ENCODE measurements around the gene HOXC12. TPM values are rescaled to one million over a fixed set of nuclear protein-coding genes. Genes with fewer than 3 reads are reported as not detected.
A peak's percentile ranks its signal among the peaks of the same experiment; 100 is the strongest.

The HOXC12 gene
- polyA plus RNA-seq, 3 donors from 2014 or later, result not detected

- Mint-ChIP-seq H3K9me3 (peaks cover 0 to 6% (median 0%) of the 10 kb centered on the region in 6 donors), H3K4me1 (peaks cover 15 to 24% of the 10 kb centered on the region in 2 donors), H3K27me3 (ENCODE audit: low read depth in 3 of 3) (peaks cover 56 to 82% (median 72%) of the 10 kb centered on the region in 3 donors), H3K4me3 (peak overlapping the region in 2 of 5 donors; percentile 15 to 82), H3K27ac (no peak overlapping the region), H3K36me3 (no peaks in the 10 kb centered on the region)
- no peak for DNase-seq
These were observed 50.3 kb downstream of the HOXC12 start for GRCh38 chr12:54004841-54005530.

- DNase-seq, result no peak
- Mint-ChIP-seq H3K27ac (no peak overlapping the region), H3K4me3 (peak overlapping the region in 2 of 5 donors; percentile 76 to 82), H3K4me1 (peaks cover 13 to 24% of the 10 kb centered on the region in 2 donors), H3K9me3 (peaks cover 0 to 6% (median 0%) of the 10 kb centered on the region in 6 donors), H3K27me3 (ENCODE audit: low read depth in 3 of 3) (peaks cover 56 to 81% (median 74%) of the 10 kb centered on the region in 3 donors), H3K36me3 (no peaks in the 10 kb centered on the region)
These were observed 50.8 kb downstream of the HOXC12 start for GRCh38 chr12:54005531-54005852.

GRCh38 chr12:54005853-54006558, 51.3 kb downstream of the HOXC12 start:
- no peaks in the 10 kb centered on the region for H3K36me3 Mint-ChIP-seq
- H3K27ac Mint-ChIP-seq, result peak overlapping the region in 2 of 6 donors; percentile 26 to 45
- peaks cover 0 to 6% (median 0%) of the 10 kb centered on the region in 6 donors for H3K9me3 Mint-ChIP-seq
- H3K27me3 Mint-ChIP-seq (ENCODE audit: low read depth in 3 of 3), result peaks cover 53 to 79% (median 75%) of the 10 kb centered on the region in 3 donors
- H3K4me3 Mint-ChIP-seq, result peak overlapping the region; percentile 76 to 86 (median 84)
- peaks cover 13 to 26% of the 10 kb centered on the region in 2 donors for H3K4me1 Mint-ChIP-seq
- DNase-seq, result peak; percentile 80 to 85 (median 82)

- Mint-ChIP-seq H3K9me3 (peaks cover 0 to 6% (median 0%) of the 10 kb centered on the region in 6 donors), H3K4me3 (peak overlapping the region; percentile 76 to 86 (median 84)), H3K36me3 (no peaks in the 10 kb centered on the region), H3K4me1 (peaks cover 14 to 33% of the 10 kb centered on the region in 2 donors), H3K27ac (peak overlapping the region in 1 of 6 donors; percentile 45), H3K27me3 (ENCODE audit: low read depth in 3 of 3) (peaks cover 53 to 78% (median 77%) of the 10 kb centered on the region in 3 donors)
- no peak for DNase-seq
These were observed 52.0 kb downstream of the HOXC12 start for GRCh38 chr12:54006559-54007220.

DNA sequence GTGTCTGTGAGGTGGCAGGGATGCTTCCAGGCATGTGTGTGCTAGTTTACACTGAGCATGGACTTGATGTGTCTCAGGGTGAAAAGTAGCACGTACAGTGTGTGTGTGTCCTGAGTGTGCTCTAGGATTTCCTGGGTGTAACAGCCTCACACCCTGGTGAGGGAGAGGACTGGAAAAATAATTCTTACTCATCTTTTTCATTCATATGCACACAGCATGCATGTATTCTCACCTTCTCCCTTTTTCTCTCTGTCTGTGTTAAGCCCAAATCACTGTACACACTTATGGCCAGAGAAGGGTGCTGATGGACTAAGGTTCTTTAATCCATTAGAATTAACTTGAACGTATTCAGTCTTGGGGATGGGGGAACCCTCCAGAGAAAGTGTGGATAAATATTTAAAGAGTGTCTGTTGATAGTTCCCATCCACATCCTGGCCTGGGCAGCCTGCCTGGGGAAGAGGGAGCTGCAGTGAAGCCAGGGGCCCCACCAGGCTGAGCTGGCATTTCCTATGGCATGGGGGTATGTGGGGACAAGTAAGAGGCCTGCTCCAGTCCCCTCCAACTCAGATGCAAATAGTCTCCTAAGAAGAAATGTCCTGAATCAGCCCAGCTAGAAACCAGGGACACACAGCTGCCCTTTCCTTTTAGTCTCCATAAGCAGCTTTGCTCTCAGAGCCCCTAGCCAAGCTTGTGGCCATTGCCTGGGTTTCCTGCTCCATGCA, 53.0 kb downstream of the HOXC12 start:
- peaks cover 0 to 6% (median 0%) of the 10 kb centered on the region in 6 donors for H3K9me3 Mint-ChIP-seq
- no peaks in the 10 kb centered on the region for H3K36me3 Mint-ChIP-seq
- H3K27me3 Mint-ChIP-seq (ENCODE audit: low read depth in 3 of 3), result peaks cover 44 to 74% (median 70%) of the 10 kb centered on the region in 3 donors
- no peak overlapping the region for H3K27ac Mint-ChIP-seq
- DNase-seq, result no peak
- H3K4me3 Mint-ChIP-seq, result peak overlapping the region in 2 of 5 donors; percentile 2 to 57
- H3K4me1 Mint-ChIP-seq, result peaks cover 14 to 34% of the 10 kb centered on the region in 2 donors

- no peak for DNase-seq
- peak overlapping the region in 3 of 5 donors; percentile 37 to 40 (median 38) for H3K4me3 Mint-ChIP-seq
- peaks cover 0 to 6% (median 0%) of the 10 kb centered on the region in 6 donors for H3K9me3 Mint-ChIP-seq
- no peaks in the 10 kb centered on the region for H3K36me3 Mint-ChIP-seq
- no peak overlapping the region for H3K27ac Mint-ChIP-seq
- peaks cover 14 to 34% of the 10 kb centered on the region in 2 donors for H3K4me1 Mint-ChIP-seq
- H3K27me3 Mint-ChIP-seq (ENCODE audit: low read depth in 3 of 3), result peaks cover 46 to 74% (median 72%) of the 10 kb centered on the region in 3 donors
These were observed 53.5 kb downstream of the HOXC12 start for GRCh38 chr12:54008260-54008552.

Other genes with a start within 250 kb of the HOXC12 start
- 100 to 1,000 TPM in 2 of 3 donors, 10 to 100 TPM in 1; 81.7 to 110 (median 100) TPM for gene CALCOCO1, start 227.5 kb upstream of the HOXC12 start, polyA plus RNA-seq
- gene CISTR, start 202.9 kb upstream of the HOXC12 start, polyA plus RNA-seq, result not detected
- not detected for gene HOXC13, start 16.1 kb upstream of the HOXC12 start, polyA plus RNA-seq
- not detected for gene HOXC11, start 18.2 kb downstream of the HOXC12 start, polyA plus RNA-seq
- gene HOTAIR, start 20.1 kb downstream of the HOXC12 start, polyA plus RNA-seq, result not detected
- gene HOXC10, start 30.2 kb downstream of the HOXC12 start, polyA plus RNA-seq, result not detected
- gene HOXC9, start 45.3 kb downstream of the HOXC12 start, polyA plus RNA-seq, result not detected
- gene HOXC8, start 54.1 kb downstream of the HOXC12 start, polyA plus RNA-seq, result not detected
- gene HOXC6, start 73.5 kb downstream of the HOXC12 start, polyA plus RNA-seq, result not detected
- gene HOXC5, start 78.1 kb downstream of the HOXC12 start, polyA plus RNA-seq, result not detected
- under 1 TPM; 0.45 to 0.99 (median 0.92) TPM for gene HOXC4, start 98.9 kb downstream of the HOXC12 start, polyA plus RNA-seq
- gene SMUG1, start 234.1 kb downstream of the HOXC12 start, polyA plus RNA-seq, result 10 to 100 TPM; 30.7 to 41.6 (median 34.4) TPM

All from immature natural killer cell (primary cell).